ENCODE results near the gene APOL5. TPM values are rescaled to one million over a fixed set of nuclear protein-coding genes. Genes with fewer than 3 reads are reported as not detected.

Gene APOL5
- total RNA-seq, 1 donor from 2014 or later = not detected

- no peaks in the 10 kb centered on the region for H3K79me2 ChIP-seq (ENCODE audit: insufficient read depth, low read length)
- no peaks in the 10 kb centered on the region for H3K27me3 ChIP-seq (ENCODE audit: insufficient read depth, low read length)
- no peaks in the 10 kb centered on the region for H3K4me1 ChIP-seq (ENCODE audit: insufficient read depth, low read length)
- no peaks in the 10 kb centered on the region for H3K4me1 Mint-ChIP-seq (ENCODE audit: low read depth, unreplicated experiment)
- DNase-seq (ENCODE audit: low read depth) (no peak), FAIRE-seq (no peak)
- no peak overlapping the region for H3K27ac ChIP-seq (ENCODE audit: low read depth, low read length)
- H4K20me1 ChIP-seq (ENCODE audit: insufficient read depth, low read length) = no peaks in the 10 kb centered on the region
- peaks cover 17% of the 10 kb centered on the region for H3K27me3 Mint-ChIP-seq (ENCODE audit: low read depth, unreplicated experiment)
- no peaks in the 10 kb centered on the region for H3K9me3 ChIP-seq (ENCODE audit: insufficient read depth, low read depth, low read length)
- H3K27ac Mint-ChIP-seq (ENCODE audit: unreplicated experiment) = no peak overlapping the region
- H3K36me3 Mint-ChIP-seq (ENCODE audit: low read depth, unreplicated experiment) = peaks cover 5% of the 10 kb centered on the region
- H3K36me3 ChIP-seq (ENCODE audit: insufficient read depth, low read length) = no peaks in the 10 kb centered on the region
- no peak overlapping the region for H3K4me3 ChIP-seq (ENCODE audit: insufficient read depth, low read depth, low read length)
- H3K9me3 Mint-ChIP-seq (ENCODE audit: unreplicated experiment) = peaks cover 3% of the 10 kb centered on the region
- no peak overlapping the region for H3K4me3 Mint-ChIP-seq (ENCODE audit: unreplicated experiment)
- no peak for TF ChIP-seq EZH2 (IDR thresholded peaks at IDR 0.05; ENCODE audit: insufficient read depth, low read length)
- TF ChIP-seq, protein P1, sequence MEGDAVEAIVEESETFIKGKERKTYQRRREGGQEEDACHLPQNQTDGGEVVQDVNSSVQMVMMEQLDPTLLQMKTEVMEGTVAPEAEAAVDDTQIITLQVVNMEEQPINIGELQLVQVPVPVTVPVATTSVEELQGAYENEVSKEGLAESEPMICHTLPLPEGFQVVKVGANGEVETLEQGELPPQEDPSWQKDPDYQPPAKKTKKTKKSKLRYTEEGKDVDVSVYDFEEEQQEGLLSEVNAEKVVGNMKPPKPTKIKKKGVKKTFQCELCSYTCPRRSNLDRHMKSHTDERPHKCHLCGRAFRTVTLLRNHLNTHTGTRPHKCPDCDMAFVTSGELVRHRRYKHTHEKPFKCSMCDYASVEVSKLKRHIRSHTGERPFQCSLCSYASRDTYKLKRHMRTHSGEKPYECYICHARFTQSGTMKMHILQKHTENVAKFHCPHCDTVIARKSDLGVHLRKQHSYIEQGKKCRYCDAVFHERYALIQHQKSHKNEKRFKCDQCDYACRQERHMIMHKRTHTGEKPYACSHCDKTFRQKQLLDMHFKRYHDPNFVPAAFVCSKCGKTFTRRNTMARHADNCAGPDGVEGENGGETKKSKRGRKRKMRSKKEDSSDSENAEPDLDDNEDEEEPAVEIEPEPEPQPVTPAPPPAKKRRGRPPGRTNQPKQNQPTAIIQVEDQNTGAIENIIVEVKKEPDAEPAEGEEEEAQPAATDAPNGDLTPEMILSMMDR (IDR thresholded peaks at IDR 0.05; ENCODE audit: insufficient read depth, low read depth, low read length) = no peak
- no peak overlapping the region for H2AFZ ChIP-seq (ENCODE audit: low read depth, low read length)
- no peak overlapping the region for H3K9ac ChIP-seq (ENCODE audit: low read length)
- no peak overlapping the region for H3K4me2 ChIP-seq (ENCODE audit: low read length)
Measured at GRCh38 chr22:35726398-35726797, 8.7 kb downstream of the APOL5 start.

- no peaks in the 10 kb centered on the region for H3K36me3 ChIP-seq (ENCODE audit: insufficient read depth, low read length)
- no peak overlapping the region for H3K4me2 ChIP-seq (ENCODE audit: low read length)
- no peaks in the 10 kb centered on the region for H3K27me3 ChIP-seq (ENCODE audit: insufficient read depth, low read length)
- peaks cover 19% of the 10 kb centered on the region for H3K27me3 Mint-ChIP-seq (ENCODE audit: low read depth, unreplicated experiment)
- H3K27ac ChIP-seq (ENCODE audit: low read depth, low read length) = no peak overlapping the region
- no peak for DNase-seq (ENCODE audit: low read depth)
- H3K27ac Mint-ChIP-seq (ENCODE audit: unreplicated experiment) = no peak overlapping the region
- H3K4me3 ChIP-seq (ENCODE audit: insufficient read depth, low read depth, low read length) = no peak overlapping the region
- no peaks in the 10 kb centered on the region for H3K79me2 ChIP-seq (ENCODE audit: insufficient read depth, low read length)
- no peaks in the 10 kb centered on the region for H3K4me1 Mint-ChIP-seq (ENCODE audit: low read depth, unreplicated experiment)
- H3K9me3 ChIP-seq (ENCODE audit: insufficient read depth, low read depth, low read length) = no peaks in the 10 kb centered on the region
- H3K9me3 Mint-ChIP-seq (ENCODE audit: unreplicated experiment) = peaks cover 3% of the 10 kb centered on the region
- no peaks in the 10 kb centered on the region for H3K4me1 ChIP-seq (ENCODE audit: insufficient read depth, low read length)
- no peaks in the 10 kb centered on the region for H4K20me1 ChIP-seq (ENCODE audit: insufficient read depth, low read length)
- peaks cover 5% of the 10 kb centered on the region for H3K36me3 Mint-ChIP-seq (ENCODE audit: low read depth, unreplicated experiment)
- FAIRE-seq = no peak
- H3K9ac ChIP-seq (ENCODE audit: low read length) = no peak overlapping the region
- TF ChIP-seq, protein P1 (IDR thresholded peaks at IDR 0.05; ENCODE audit: insufficient read depth, low read depth, low read length) = no peak
- no peak for TF ChIP-seq EZH2 (IDR thresholded peaks at IDR 0.05; ENCODE audit: insufficient read depth, low read length)
- no peak overlapping the region for H2AFZ ChIP-seq (ENCODE audit: low read depth, low read length)
- H3K4me3 Mint-ChIP-seq (ENCODE audit: unreplicated experiment) = no peak overlapping the region
Measured at GRCh38 chr22:35726933-35727332, 9.3 kb downstream of the APOL5 start.

GRCh38 chr22:35727436-35727835 is 9.8 kb downstream of the APOL5 start:
- Histone ChIP-seq H3K4me1 (ENCODE audit: insufficient read depth, low read length) (no peaks in the 10 kb centered on the region), H3K36me3 (ENCODE audit: insufficient read depth, low read length) (no peaks in the 10 kb centered on the region), H3K9me3 (ENCODE audit: insufficient read depth, low read depth, low read length) (no peaks in the 10 kb centered on the region), H3K9ac (ENCODE audit: low read length) (no peak overlapping the region), H3K79me2 (ENCODE audit: insufficient read depth, low read length) (no peaks in the 10 kb centered on the region), H3K4me3 (ENCODE audit: insufficient read depth, low read depth, low read length) (no peak overlapping the region), H3K27ac (ENCODE audit: low read depth, low read length) (no peak overlapping the region), H3K4me2 (ENCODE audit: low read length) (no peak overlapping the region), H2AFZ (ENCODE audit: low read depth, low read length) (no peak overlapping the region), H4K20me1 (ENCODE audit: insufficient read depth, low read length) (no peaks in the 10 kb centered on the region), H3K27me3 (ENCODE audit: insufficient read depth, low read length) (no peaks in the 10 kb centered on the region)
- Mint-ChIP-seq H3K36me3 (ENCODE audit: low read depth, unreplicated experiment) (peaks cover 10% of the 10 kb centered on the region), H3K27ac (ENCODE audit: unreplicated experiment) (peak overlapping the region; percentile 53), H3K4me3 (ENCODE audit: unreplicated experiment) (no peak overlapping the region), H3K27me3 (ENCODE audit: low read depth, unreplicated experiment) (peaks cover 19% of the 10 kb centered on the region), H3K9me3 (ENCODE audit: unreplicated experiment) (peaks cover 3% of the 10 kb centered on the region), H3K4me1 (ENCODE audit: low read depth, unreplicated experiment) (no peaks in the 10 kb centered on the region)
- TF ChIP-seq, protein P1 (IDR thresholded peaks at IDR 0.05; ENCODE audit: insufficient read depth, low read depth, low read length) = no peak
- TF ChIP-seq EZH2 (IDR thresholded peaks at IDR 0.05; ENCODE audit: insufficient read depth, low read length) = no peak
- no peak for FAIRE-seq
- no peak for DNase-seq (ENCODE audit: low read depth)

Measured in astrocyte (in vitro differentiated cells and primary cell).